ENCODE results near the gene OTX1.

- TF ChIP-seq ZNF274 (IDR thresholded peaks at IDR 0.05; ENCODE audit: low read depth, low read length), result no peak
- TF ChIP-seq YY1 (IDR thresholded peaks at IDR 0.05; ENCODE audit: insufficient read depth, insufficient read length), result no peak
- TF ChIP-seq SUZ12 (IDR thresholded peaks at IDR 0.05; ENCODE audit: extremely low read depth, insufficient read depth, insufficient read length), result no peak
These were observed 3.0 kb upstream of the OTX1 start for GRCh38 chr2:63047321-63048279.
